HG02973 (cell line): ENCODE results near the gene FOXP3.

ENCODE experiments used
- ATAC-seq: cut with Tn5 transposase; IDR thresholded peaks from one replicate; pipeline ENCODE4 v1.9.1; 2021; ENCODE audit warnings: moderate library complexity; ENCODE audit not compliant: unreplicated experiment

Gene FOXP3

GRCh38 chrX:49221868-49222267 lies 42.6 kb downstream of the FOXP3 start:
- ATAC-seq: no peak

- no peak for ATAC-seq
These were observed 44.4 kb downstream of the FOXP3 start for GRCh38 chrX:49220100-49220499.

GRCh38 chrX:49214996-49215526 lies 49.4 kb downstream of the FOXP3 start:
- no peak for ATAC-seq

- no peak for ATAC-seq
These were observed 50.1 kb downstream of the FOXP3 start for GRCh38 chrX:49214416-49214815.

- no peak for ATAC-seq
These were observed 51.6 kb downstream of the FOXP3 start for GRCh38 chrX:49212861-49213260.

GRCh38 chrX:49212209-49212608 lies 52.3 kb downstream of the FOXP3 start:
- no peak for ATAC-seq

- ATAC-seq: no peak
These were observed 53.4 kb downstream of the FOXP3 start for GRCh38 chrX:49211074-49211473.

- no peak for ATAC-seq
These were observed 54.1 kb downstream of the FOXP3 start for GRCh38 chrX:49210406-49210805.

GRCh38 chrX:49209434-49210251 lies 54.9 kb downstream of the FOXP3 start:
- no peak for ATAC-seq

GRCh38 chrX:49208399-49208798 lies 56.1 kb downstream of the FOXP3 start:
- ATAC-seq: no peak

- no peak for ATAC-seq
These were observed 58.0 kb downstream of the FOXP3 start for GRCh38 chrX:49206543-49206942.

- ATAC-seq: no peak
These were observed 59.1 kb downstream of the FOXP3 start for GRCh38 chrX:49205443-49205842.

GRCh38 chrX:49204709-49205108 lies 59.8 kb downstream of the FOXP3 start:
- no peak for ATAC-seq

GRCh38 chrX:49204017-49204416 lies 60.5 kb downstream of the FOXP3 start:
- ATAC-seq: no peak

GRCh38 chrX:49203536-49203935 lies 61.0 kb downstream of the FOXP3 start:
- no peak for ATAC-seq

GRCh38 chrX:49202022-49202421 lies 62.5 kb downstream of the FOXP3 start:
- no peak for ATAC-seq
